Activated T-cell treated with anti-CD3 and anti-CD28 coated beads, Interleukin-2, amount 50 U/mL, for 48 hours (primary cell): ENCODE data around the gene ARHGAP6.

Experiments
- DNase-seq, 2 experiments: peaks; one replicate each; pipeline ENCODE4 v3.0.0-alpha.2; 2020

The ARHGAP6 gene

GRCh38 chrX:11665168-11666111 lies at the start of gene ARHGAP6:
Gene ARHGAP6, minus strand, starts transcription at chrX:11665920. Its CDS starts 1,092 bp downstream, at chrX:11664828.
- peak in 1 of 2 experiments; percentile 17 for DNase-seq

GRCh38 chrX:11704725-11705495 lies 39.2 kb upstream of the ARHGAP6 start:
- DNase-seq: no peak

- DNase-seq: no peak
Observed at GRCh38 chrX:11703855-11704254, 38.1 kb upstream of the ARHGAP6 start.

- DNase-seq: no peak
Observed at GRCh38 chrX:11702965-11703631, 37.4 kb upstream of the ARHGAP6 start.

GRCh38 chrX:11702420-11702819 lies 36.7 kb upstream of the ARHGAP6 start:
- DNase-seq: no peak

- no peak for DNase-seq
Observed at GRCh38 chrX:11698702-11699101, 33.0 kb upstream of the ARHGAP6 start.

- DNase-seq: no peak
Observed at GRCh38 chrX:11688201-11688600, 22.5 kb upstream of the ARHGAP6 start.

GRCh38 chrX:11687157-11687556 lies 21.4 kb upstream of the ARHGAP6 start:
- DNase-seq: no peak

- DNase-seq: no peak
Observed at GRCh38 chrX:11683057-11683456, 17.3 kb upstream of the ARHGAP6 start.

- no peak for DNase-seq
Observed at GRCh38 chrX:11678158-11678557, 12.4 kb upstream of the ARHGAP6 start.

GRCh38 chrX:11672213-11672612 lies 6.5 kb upstream of the ARHGAP6 start:
- no peak for DNase-seq

GRCh38 chrX:11670316-11670715 lies 4.6 kb upstream of the ARHGAP6 start:
- DNase-seq: no peak

- no peak for DNase-seq
Observed at GRCh38 chrX:11666952-11667685, 1.4 kb upstream of the ARHGAP6 start.

GRCh38 chrX:11666164-11666563 lies 444 bp upstream of the ARHGAP6 start:
- DNase-seq: no peak

GRCh38 chrX:11664211-11665167 lies 1.2 kb downstream of the ARHGAP6 start:
- peak in 1 of 2 experiments; percentile 17 for DNase-seq

- DNase-seq: no peak
Observed at GRCh38 chrX:11663875-11664210, 1.9 kb downstream of the ARHGAP6 start.

- DNase-seq: no peak
Observed at GRCh38 chrX:11655282-11656015, 10.3 kb downstream of the ARHGAP6 start.

GRCh38 chrX:11648705-11649519 lies 16.8 kb downstream of the ARHGAP6 start:
- DNase-seq: no peak

- DNase-seq: no peak
Observed at GRCh38 chrX:11647138-11647537, 18.6 kb downstream of the ARHGAP6 start.
